M059J (cell line): ENCODE data around the gene RUVBL2. TPM values are rescaled to one million over a fixed set of nuclear protein-coding genes. Genes with fewer than 3 reads are reported as not detected.

Experiments used
- DNase-seq: peaks from one replicate; pipeline ENCODE4 v3.0.0-alpha.2; 2012; ENCODE audit warnings: low read depth
- total RNA-seq: library from RNA; depleted of rRNA; stranded (reverse); fragments of >200 nt; shearing (Covaris generic); gene quantifications from 2 replicates; pipeline ENCODE4 v1.2.3, GENCODE V29; 2014

Gene RUVBL2
- total RNA-seq, 1 experiment from 2014 or later: 292 TPM

DNA sequence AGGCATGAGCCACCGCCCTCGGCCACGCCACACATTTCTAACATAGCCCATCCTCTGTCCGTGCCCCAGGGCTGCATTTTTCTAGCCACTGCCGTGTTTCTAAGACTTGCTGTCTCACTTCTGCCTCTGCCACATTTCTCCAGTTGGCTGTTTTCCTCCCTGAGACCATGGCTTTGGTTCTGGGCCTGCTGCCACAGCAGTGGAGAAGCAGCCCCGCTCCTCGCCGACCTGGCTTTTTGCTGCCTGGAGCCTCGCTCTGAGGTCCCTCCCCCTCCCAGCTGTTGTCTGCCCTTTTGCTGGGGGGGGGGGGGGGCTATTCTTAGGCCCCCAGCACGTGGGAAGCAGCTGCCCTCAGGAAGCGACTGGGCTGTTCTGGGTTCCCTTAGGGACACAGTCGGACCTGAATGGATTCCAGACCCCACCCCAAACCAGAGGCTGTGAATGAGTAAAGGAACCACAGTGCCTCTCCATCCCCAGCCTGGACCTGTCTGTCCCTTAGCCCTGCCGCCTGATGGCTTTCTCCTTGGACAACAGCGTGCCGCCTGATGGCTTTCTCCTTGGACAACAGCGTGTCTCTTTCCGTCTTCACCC is 3.9 kb upstream of the RUVBL2 start:
- DNase-seq: no peak

DNA sequence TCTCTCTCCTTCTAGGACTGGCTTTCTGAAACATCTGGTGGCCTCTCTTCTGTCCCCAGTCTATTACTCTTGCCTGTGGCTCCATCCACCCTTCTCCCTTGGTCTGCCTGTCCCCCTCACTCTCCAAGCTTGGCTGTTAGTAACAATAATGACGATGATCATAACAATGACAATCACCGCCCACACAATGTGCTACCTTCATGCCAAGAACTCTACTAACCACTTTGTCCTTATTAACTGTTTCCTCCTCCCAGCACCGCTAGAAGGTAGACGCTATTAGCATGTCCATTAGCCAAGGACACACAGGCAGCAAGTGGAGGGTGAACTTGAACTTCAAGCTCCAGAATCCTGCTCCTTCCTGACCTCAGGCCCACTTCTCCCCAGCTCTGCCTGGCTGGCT is 3.3 kb upstream of the RUVBL2 start:
- DNase-seq: no peak

DNA sequence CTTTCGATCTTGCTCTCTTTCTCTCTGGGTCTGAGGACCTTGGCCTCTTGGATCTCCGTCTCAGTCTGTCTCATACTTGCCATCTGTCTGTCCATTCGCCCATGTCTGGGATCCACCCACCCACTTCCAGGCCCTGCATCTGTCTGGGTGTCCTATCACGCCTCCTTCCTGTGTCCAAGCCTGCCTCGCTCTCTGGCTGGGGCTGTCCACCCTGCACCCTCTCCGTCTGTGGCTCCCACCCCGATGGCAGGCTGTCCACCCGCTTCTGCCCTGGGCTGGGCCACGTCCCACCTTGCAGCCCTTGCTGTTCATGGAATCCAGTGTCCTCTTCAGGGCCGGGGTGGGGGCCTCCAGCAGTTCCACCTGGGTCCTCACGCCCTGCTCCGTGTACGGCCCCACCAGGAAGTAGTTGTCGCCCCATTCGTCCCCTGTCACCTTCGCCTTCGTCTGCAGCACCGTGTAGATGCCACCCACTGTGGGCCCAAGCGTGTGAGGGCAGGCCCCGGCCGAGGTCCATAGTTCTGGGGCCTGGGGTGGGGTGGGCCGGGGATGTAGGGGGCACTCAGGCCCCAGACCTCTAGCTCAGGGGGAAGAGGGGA is 2.6 kb upstream of the RUVBL2 start:
- no peak for DNase-seq

DNA sequence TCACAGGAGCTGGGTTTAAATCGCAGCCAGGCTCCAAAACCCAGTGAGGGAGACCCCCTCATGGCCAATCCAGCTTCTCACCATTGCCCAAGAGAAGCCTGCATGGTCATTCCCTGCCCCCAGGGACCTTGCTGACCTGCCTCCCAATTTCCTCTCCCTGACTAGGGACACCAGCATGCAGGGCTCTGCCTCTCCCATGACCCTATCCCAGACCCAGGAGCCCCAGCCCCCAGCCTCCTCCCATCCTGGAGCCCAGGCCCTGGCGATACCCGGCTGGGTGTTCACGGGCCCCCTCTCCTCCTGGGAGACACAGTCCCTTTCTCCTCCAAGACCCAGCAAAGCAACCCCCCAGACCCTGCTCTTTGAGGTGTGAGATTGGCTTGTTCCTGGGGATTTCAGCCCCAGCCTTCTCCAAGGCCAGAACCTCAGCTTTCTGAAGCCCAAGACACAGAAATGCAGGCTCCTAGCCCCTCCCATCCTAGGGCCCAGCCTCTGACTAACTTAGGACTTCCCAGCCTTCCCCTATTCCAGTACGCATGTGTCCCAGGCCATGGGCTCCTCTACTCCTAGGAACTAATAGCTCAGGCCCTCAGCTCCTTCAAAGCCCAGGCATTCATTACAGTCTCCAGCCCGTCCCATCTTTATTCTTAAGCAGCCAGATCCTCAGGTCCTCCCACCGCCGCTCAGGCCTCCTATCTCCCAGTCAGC is 1.7 kb upstream of the RUVBL2 start:
- DNase-seq: peak; percentile 83

DNA sequence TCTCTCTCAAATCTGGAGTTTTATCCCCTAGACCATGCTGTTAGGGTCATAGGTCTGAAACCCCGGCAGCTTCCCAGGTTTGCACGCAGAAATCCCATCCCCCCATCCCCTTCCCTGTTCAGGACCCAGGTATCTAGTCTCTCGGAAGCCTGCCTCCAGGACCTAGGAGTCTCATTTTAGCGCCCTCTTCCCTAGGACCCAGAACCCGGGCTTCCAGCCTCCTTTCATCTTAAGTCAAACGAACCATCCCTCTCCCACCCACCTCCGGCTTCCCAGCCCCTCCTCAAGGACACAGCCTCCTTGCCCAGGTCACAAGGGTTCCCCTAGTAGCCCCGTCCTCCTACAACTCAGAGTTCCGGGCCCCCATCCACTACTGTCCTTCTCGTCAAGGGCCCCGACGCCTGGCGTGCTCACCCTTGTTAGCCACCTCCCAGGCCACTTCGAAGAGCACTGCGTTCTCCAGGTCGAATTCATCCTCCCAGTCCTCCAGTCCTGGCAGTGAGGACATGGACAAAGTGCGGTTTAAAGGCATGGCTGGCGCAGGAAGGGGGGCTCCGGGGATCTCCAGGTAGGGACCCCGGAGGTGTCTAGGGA is 1.0 kb upstream of the RUVBL2 start:
- peak; percentile 22 for DNase-seq

DNA sequence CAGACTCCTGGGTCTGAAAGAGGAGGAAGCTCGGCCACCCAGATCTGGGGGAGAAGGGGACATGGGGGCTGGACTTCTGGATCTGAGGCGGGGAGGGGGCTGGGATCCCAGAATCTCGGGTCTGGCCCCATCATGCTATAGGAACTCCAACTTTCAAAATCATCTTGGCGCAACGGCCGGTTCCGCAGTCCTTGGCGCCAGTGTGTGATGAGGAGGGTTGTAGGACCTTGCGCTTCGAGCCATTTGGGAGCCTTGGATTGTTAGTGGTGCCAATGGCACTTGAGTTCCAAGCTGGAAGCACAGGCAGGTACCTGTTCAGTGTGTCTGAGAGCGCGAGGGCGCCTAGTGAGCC is 324 bp downstream of the RUVBL2 start:
- DNase-seq: no peak

DNA sequence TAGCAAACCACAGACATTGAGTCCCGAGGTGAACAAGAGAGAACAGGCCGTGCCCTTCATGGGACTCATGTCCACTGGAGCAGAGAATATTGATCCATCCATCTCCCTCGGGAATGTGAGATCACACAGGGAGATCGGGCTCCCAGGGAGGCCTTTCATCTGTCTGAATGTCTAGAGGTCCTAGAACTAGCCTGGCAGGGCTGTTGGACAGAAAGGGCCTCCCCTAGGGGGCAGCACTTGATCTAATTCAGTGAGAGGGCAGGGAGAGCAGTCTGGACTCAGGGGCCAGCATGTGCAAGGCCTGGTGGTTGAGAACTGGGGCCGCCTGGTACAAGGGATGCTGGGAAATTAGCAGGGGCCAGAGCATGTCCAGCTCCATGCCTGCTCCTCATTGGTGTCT is 4.3 kb downstream of the RUVBL2 start:
- DNase-seq: peak; percentile 69

DNA sequence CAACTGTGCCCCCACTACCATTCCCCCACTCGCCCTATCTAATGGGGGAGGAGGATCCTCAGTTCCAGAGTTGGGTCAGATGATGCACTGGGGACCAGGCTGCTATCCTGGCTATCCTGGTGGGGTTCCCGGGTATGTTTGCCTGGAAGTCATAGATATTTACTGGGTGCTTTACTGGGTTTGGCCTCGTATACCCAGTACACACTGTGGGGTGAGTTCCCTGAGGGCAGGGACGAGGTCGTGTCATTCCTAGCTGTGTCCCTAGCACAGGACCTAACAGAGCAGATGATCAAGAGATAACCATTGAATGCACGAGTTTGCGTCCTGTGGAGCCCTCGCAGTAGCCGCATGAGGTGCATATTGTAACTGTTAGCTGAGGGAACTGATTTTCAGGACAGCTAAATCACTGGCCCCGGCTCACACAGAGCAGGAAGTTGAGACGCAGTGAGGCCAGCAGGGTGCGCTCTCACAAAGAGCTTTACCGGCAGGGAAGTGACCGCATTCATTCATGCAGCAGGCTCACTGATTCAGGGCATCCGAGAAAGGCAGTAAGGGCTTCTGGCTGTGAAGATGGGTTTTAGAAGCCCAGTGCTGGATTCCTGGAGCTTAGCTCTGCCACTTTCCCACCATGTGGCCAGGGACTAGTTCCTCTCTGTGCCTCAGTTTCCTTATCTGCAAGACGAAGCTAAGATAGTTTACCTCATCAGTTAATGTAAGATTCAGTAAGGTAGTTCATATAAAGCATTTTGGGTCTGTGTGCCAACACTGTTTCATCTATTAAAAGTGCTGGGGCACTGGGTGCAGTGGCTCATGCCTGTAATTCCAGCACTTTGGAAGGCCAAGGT is 6.0 kb downstream of the RUVBL2 start:
- DNase-seq: peak; percentile 50

DNA sequence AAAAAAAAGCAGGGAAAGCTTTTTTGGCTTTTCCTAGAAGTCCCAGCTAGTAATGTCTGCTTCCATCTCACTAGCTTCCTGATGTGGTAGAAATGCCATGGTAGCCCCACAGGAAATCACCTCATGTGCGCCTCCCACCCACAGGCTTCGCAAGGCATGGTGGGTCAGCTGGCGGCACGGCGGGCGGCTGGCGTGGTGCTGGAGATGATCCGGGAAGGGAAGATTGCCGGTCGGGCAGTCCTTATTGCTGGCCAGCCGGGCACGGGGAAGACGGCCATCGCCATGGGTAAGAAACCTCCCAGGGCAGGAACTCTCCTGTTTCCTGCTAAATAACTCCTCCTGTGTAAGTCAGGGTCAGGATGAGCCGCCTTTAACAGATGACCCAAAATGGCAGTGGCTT is 10.4 kb downstream of the RUVBL2 start:
- no peak for DNase-seq

DNA sequence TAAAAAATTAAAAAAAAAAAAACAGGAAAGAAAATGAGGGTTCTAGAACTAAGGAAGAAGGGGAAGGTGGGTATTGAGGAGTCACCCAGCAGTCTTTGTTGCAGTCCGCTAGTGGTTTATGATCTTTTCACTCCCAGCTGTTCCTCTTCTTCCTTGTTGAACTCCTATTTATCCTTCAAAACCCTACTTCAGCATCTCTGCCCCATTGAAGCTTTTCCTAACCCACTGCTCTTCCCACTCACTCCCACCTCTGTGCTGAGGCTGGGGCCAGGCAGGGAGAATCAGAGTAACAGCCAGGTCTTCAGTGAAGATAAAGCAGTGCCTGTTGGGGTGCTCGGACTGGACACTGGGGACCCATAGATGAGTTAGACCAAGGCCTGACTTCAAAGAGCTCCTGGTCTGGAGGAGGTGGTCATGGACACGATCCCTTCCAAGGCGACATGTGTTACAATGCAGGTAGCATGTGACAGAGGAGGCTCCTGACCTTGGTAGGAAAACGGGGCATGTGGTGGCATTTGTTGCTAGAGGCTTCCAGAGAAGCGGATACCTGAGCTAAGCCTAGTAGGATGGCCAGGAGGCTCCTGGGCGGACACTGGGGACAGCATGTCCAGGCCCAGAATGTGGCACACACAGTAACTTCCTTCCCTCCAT is 11.4 kb downstream of the RUVBL2 start:
- no peak for DNase-seq

DNA sequence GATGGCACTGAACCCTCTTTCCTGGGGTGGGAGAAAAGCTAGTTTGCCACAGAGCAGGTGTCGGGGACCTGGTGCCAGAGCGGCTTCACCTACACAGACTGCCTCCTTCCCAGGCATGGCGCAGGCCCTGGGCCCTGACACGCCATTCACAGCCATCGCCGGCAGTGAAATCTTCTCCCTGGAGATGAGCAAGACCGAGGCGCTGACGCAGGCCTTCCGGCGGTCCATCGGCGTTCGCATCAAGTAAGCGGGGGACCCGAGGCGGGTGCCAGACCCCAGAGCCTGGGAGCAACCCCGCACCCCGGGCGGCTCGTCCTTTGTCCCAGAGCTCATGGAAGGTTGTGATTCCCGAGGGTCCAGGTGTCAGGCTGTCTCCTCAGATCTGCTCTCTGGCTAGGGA is 13.2 kb downstream of the RUVBL2 start:
- DNase-seq: no peak

DNA sequence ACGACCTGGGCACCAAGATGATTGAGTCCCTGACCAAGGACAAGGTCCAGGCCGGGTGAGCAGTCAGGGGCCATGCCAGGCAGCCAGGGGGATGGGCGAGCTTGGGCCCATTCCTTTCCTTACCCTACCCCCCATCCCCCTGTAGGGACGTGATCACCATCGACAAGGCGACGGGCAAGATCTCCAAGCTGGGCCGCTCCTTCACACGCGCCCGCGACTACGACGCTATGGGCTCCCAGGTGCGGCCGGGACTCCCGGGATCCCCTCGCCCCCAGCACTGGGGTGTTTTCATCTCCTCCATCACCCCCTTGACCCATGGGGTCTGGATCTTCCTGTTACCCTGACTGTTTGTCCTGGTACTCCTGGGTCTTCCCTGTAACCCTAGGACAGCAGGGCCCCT is 16.1 kb downstream of the RUVBL2 start:
- no peak for DNase-seq

DNA sequence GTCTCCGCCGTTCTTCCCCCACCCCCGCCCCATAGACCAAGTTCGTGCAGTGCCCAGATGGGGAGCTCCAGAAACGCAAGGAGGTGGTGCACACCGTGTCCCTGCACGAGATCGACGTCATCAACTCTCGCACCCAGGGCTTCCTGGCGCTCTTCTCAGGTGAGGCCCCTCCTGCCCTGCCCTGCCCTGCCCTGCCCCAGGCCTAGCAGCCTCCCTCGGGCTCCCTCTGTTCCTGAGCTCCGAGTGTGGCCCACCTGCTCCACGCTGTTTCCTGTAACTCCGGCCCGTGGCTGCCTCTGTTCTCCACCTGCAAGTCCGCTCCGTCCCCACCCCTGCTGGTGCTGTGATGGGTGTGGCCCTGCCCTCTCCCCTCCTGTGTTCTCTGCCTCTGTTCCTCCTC is 16.8 kb downstream of the RUVBL2 start:
- no peak for DNase-seq

DNA sequence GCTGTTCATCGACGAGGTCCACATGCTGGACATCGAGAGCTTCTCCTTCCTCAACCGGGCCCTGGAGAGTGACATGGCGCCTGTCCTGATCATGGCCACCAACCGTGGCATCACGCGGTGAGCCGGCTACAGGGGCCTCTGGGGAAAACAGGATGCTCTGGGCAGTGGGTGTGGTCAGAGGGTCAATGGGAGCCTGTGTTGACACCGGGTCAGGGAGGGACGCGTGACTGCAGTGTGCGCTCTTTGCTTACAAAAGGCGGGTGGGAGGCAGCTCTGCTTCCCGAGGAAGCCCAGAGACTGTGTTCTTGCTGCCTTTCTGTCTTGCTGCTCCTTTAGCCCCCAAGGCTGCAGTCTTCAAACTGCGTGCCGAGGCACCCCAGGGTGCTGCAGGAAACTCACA is 17.5 kb downstream of the RUVBL2 start:
- DNase-seq: no peak

DNA sequence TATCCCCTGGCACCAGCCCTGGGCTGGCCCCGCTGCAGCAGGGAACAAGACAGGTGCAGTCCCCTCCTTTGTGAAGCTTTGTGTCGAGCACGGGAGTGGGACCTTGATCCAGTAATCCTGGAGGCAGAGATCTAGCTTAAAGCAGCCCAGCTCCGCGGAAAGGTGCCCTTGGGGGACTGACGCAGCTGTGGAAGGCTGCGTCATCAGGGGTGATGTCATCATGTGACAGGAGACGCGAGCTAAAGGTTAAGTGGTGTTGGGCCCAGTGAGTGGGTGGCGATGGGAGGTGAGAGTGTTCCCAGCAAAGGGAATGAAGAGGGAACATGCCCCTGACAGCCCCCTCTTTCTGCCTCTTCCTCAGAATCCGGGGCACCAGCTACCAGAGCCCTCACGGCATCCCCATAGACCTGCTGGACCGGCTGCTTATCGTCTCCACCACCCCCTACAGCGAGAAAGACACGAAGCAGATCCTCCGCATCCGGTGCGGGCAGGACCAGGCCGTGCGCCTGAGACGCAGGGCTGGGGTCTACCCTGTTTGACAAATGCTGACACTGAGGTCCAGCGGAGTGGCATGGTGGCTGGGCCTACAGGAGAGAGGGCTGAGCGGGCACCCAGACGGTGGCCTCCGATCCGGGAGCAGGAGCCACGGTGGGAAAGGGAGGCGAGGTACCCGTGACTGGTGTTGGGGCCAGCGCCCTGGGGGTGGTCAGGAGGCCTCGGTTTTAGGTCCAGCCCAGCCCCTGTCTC is 20.6 kb downstream of the RUVBL2 start:
- no peak for DNase-seq

DNA sequence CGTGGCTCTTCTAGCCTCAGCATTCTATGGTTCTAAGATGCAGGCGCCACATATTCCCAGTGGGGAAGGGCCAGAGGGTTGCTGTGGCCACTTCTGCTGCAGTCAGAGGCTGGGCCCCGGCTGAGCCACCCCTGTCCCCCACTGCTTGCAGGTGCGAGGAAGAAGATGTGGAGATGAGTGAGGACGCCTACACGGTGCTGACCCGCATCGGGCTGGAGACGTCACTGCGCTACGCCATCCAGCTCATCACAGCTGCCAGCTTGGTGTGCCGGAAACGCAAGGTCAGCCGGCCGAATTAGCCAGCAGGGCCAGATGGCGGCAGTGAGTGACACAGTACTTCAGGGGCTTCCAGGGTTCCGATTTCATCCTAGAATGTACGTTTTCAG is 21.2 kb downstream of the RUVBL2 start:
- DNase-seq: no peak

DNA sequence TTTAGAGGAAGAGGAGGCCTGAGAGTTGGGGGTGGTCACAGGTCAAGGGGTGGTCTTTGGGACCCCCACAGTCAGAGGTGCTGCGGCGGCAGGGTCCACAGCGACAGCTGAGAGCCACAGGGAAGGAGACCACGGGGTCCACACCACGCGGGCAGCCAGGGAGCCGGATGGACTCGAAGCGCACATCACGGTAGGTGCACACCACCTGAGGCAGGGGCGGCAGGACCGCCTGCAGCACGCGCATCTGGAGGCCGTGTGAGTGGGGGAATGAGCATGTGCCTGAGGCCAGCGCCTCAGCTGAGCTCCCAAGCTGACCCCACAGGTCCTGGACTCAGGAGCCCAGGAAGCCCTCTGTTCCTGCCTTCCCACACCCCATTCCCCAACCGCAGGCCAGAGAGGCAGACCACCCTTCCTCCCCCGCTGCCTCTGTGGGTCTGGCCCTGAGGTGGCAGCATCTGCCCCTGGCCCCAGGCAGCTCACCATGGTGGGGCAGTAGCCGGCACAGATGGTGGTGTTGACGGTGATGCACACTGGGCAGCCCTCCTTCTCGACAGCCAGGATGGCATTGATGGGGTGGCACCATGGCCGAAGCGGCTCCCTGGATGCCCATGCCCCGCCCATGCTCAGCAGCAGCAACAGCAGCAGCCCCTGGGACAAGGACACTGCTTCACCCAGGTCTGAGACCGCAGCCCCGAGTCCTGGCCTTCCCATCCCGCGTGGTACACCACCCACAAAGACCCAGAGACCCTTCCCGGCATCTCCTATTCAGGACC is 22.6 kb downstream of the RUVBL2 start:
- DNase-seq: no peak

DNA sequence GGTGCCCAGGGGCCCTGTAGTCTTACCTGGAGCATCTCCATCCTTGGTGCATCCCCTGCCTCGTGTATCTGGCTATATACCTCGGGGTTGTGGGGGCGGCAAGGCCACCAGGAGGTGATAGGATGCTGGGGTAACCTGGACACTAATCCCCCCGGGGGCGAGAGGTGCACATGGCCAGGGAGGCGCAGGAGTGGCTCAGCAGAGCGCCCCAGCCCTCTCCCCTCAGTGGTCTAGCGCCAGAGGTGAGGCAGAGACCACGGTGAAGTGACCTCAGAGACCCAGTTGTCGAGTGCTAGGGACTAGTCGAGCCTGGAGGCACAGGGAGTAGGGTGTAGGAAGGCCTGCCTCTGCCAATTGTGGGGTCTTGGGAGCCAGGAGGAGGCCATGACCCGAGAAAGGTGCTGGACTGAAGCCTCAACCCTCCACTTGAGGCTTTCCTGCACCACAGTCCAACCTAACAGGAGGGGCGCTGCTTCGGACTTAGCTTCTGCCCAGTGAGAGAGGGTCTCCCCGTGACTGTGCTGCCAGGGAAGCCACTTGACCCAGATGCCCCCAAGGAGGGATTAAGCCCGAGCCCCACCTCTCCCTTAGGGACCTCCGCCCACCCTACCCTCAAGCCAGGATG is 23.5 kb downstream of the RUVBL2 start, which contains the start of gene LHB:
Gene LHB, minus strand, starts transcription at position 51 of the 625 bp plus-strand sequence. Its CDS starts 10 bp downstream, at position 41.
- DNase-seq: no peak

DNA sequence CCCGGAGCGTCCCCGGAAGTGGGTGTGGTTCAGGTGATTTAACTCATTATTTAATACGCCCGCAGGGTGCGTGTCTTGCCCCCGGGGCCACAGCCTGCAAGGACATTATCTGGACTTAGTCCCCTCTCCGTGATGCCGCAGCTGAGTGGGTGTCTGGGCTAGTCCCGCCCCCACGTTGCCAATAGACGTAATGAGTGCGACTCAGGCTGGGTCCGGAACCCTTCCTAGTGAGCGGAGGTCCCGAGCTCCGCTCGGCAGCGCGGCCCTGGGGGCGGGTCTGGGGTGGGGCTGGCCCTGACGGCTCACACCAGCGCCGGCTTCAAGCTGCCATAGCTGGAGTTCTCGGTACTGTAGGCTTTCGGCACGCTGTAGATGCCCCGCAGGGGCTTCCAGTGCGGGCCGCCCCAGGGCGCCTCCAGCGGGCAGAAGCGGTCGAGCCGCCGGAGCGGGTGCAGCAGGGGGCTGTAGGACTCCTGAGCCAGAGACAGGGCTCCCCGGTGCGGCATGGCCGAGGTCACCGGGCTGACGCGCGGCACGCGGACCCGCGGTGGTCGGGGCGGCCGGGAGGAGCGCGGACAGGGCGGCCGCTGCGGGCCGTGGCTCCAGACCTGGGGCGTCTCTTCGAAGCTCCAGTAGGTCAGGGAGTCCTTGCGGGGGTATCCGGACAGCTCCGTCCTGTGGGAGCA is 24.1 kb downstream of the RUVBL2 start:
- peak; percentile 68 for DNase-seq
